ENCODE results near the gene DFFB. TPM values are rescaled to one million over a fixed set of nuclear protein-coding genes. Genes with fewer than 3 reads are reported as not detected.

The DFFB gene
- total and polyA plus RNA-seq, 2 of the 4 experiments (the other 2 are of a cell fraction), result 6.5 to 7.3 TPM

DNA sequence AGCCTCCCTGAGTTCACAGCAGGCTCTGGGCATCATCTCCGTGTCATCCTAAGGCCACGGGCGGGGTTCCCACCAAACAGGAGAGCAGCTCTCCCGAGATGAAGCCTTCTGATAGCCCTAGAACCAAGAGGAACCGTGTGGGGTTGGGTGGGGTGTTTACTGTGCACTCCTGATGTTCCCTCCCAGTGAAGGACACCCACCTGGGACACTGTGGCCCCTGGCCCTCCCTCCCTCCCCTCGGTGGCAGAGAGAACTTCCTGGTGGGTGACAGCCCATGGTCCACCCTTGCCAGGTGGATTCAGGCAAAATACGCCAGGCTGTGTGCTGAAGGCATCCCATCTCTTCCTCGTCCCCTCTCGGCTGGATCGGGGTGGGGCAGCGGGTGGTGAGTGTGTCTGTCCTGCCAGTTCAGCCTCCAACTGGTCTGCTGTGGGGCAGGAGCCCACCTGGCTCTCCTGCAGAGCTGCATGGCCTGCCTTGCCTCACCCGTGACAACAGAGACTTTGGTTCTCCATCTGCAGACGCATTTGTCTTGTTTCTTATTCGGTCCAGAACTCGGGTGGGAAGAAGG, 58.4 kb downstream of the DFFB start:
- dilution Hi-C loops (cut with HindIII; ENCODE audit: low sequenced_read_pairs, unreplicated experiment), result no loop called here
- no peak overlapping the region for H3K4ac ChIP-seq (ENCODE audit: low read depth, low read length)
- in situ Hi-C loops (cut with MboI; ENCODE audit: low sequenced_read_pairs), result loop anchor here (25.0 kb wide), 1 partner anchor 1997 kb away; no protein-coding TSS in a partner anchor
- H2AFZ ChIP-seq (replicated peaks; ENCODE audit: low read length, poor library complexity), result no peak overlapping the region
- H3K9me1 ChIP-seq (ENCODE audit: insufficient read depth, low read length), result no peaks in the 10 kb centered on the region
- H3K23ac ChIP-seq (ENCODE audit: low read depth, low read length), result no peak overlapping the region
- no peak overlapping the region for H3K14ac ChIP-seq (replicated peaks; ENCODE audit: low read depth, low read length)
- H3K36me3 ChIP-seq (ENCODE audit: control insufficient read depth, insufficient read depth, low read length), result no peaks in the 10 kb centered on the region
- no peak overlapping the region for H3K4me3 ChIP-seq (ENCODE audit: insufficient read depth, low read depth, low read length)
- H2AK9ac ChIP-seq (replicated peaks; ENCODE audit: low read depth, low read length, poor library complexity), result no peak overlapping the region
- H2BK5ac ChIP-seq (ENCODE audit: low read depth, low read length, poor library complexity, severe bottlenecking), result no peak overlapping the region
- BruUV-seq (replicated peaks), result no TSS peak
- intact Hi-C loops (cut with micrococcal nuclease), result no loop called here
- no peak overlapping the region for H3K56ac ChIP-seq (ENCODE audit: extremely low read depth, insufficient read depth, low read length)
- no peak overlapping the region for H2AK5ac ChIP-seq (ENCODE audit: low read depth, low read length)
- H3K27ac ChIP-seq (ENCODE audit: insufficient read depth, low read length), result no peak overlapping the region
- no peak overlapping the region for H3K18ac ChIP-seq (ENCODE audit: low read depth, low read length)
- 70% methylated on average over 5 of the region's 15 CpGs; no CpG with 5 or more reads in 1 of the 2 experiments for WGBS, 2 experiments (ENCODE audit: extremely low coverage in 2 of 2, insufficient read length in 1 of 2)
- H3K79me1 ChIP-seq (ENCODE audit: low read depth in 1 of 2, low read length in 2 of 2), result no peaks in the 10 kb centered on the region
- no peaks in the 10 kb centered on the region for H3K9me3 ChIP-seq (ENCODE audit: control insufficient read depth, insufficient read depth, low read length)
- POLR2A ChIA-PET (ENCODE audit: unreplicated experiment), result no interaction called here
- ATAC-seq (ENCODE audit: low read depth), result no peak
- no peaks in the 10 kb centered on the region for H3K4me1 ChIP-seq (ENCODE audit: control insufficient read depth, insufficient read depth, low read length)
- H4K91ac ChIP-seq (ENCODE audit: insufficient read depth, low read depth, low read length), result no peak overlapping the region
- no peak overlapping the region for H4K5ac ChIP-seq (ENCODE audit: low read depth, low read length)
- no peak overlapping the region for H2BK15ac ChIP-seq (ENCODE audit: low read depth, low read length)
- CTCF ChIA-PET, result no interaction called here
- no peak overlapping the region for H2BK20ac ChIP-seq (ENCODE audit: low read depth, low read length)
- H3K9ac ChIP-seq (ENCODE audit: low read depth, low read length), result no peak overlapping the region
- H2BK120ac ChIP-seq (ENCODE audit: low read depth, low read length), result no peak overlapping the region
- H3K4me2 ChIP-seq (ENCODE audit: low read depth, low read length), result no peak overlapping the region
- H4K8ac ChIP-seq (ENCODE audit: low read depth in 2 of 2, low read length in 2 of 2), result no peak overlapping the region
- no peaks in the 10 kb centered on the region for H4K20me1 ChIP-seq (ENCODE audit: insufficient read depth, low read length)
- no peak for DNase-seq
- no peak for TF ChIP-seq MAFK (IDR thresholded peaks at IDR 0.05; ENCODE audit: low read depth, low read length)
- no peak for TF ChIP-seq MXI1 (IDR thresholded peaks at IDR 0.05; ENCODE audit: borderline replicate concordance, low read depth, low read length)
- TF ChIP-seq SMC3 (IDR thresholded peaks at IDR 0.05; ENCODE audit: low read depth, low read length), result no peak
- TF ChIP-seq NFE2L2 (IDR thresholded peaks at IDR 0.05; ENCODE audit: low read depth, low read length), result no peak
- TF ChIP-seq RAD21 (IDR thresholded peaks at IDR 0.05; ENCODE audit: low read length), result no peak
- no peak for TF ChIP-seq CHD1 (IDR thresholded peaks at IDR 0.05; ENCODE audit: low read depth, low read length)
- no peak for TF ChIP-seq BHLHE40 (IDR thresholded peaks at IDR 0.05; ENCODE audit: low read depth, low read length)
- TF ChIP-seq RCOR1 (IDR thresholded peaks at IDR 0.05; ENCODE audit: insufficient replicate concordance, low read length), result no peak
- no peak for TF ChIP-seq MAZ (IDR thresholded peaks at IDR 0.05; ENCODE audit: borderline replicate concordance, low read depth, low read length)
- no peak for TF ChIP-seq FOS (IDR thresholded peaks at IDR 0.05; ENCODE audit: low read depth, low read length)
- peaks cover 7% of the 10 kb centered on the region; the same call in 1 of the 2 replicates for H3K27me3 ChIP-seq (ENCODE audit: control insufficient read depth, insufficient read depth, low read length)
